Measurements from ENCODE around the gene PRICKLE2.

Gene PRICKLE2

DNA sequence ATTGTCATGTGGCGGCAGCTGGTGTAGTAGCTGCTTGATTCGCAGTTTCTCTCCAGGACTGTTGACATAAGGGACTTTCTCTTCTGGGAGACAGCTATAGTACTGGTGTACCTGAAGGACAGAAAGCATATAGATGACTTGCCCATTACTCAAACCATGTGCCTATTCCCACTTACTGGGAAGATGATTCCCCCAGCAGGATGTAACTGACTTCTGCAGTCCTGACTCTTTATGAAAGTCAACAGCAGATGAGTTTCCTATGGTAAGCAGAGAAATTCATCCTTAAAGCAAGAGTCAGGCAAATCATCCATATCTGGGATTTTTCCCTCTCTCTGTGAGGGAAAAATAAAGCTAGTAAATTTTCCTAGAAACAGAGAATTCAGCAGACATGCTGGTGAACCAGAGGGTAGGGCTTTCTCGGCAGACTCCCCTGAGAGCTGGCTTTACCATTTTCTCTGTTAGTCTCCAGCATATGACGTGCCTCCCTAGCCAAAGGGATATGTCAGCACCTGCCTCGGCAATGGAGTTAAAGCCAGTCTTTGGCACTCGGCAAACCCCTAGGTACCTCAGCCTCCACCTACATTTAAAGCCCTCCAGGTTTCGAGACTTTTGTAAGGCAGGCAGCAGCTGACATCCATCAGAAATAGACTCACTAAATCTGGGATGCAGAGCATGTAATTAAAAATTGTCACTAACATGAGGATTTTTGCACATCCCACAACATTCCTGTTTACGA is 62.1 kb downstream of the PRICKLE2 start:
- no peak for DNase-seq (ENCODE audit: low read depth in 1 of 2, low spot score in 1 of 2)

DNA sequence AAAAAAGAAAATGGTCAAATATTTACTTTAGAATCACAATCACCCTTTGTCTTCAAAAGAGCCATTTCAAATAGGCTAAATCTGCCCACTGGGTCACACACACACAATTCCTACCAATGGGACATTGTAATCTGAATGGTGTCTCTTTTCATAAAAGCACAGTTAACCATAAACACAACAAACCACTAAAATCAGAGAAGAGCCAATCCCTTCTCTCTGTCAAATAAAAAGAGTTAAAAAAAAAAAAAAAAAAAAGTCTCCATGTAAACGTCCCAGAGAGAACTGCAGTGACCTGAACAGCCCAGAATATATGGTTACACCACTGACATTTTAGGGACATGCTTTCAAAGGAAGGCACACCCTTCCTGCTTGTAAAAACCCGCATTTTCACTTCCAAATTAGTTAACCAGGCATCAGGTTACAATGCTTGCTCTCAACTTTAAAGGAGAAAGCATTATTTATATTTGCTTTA is 63.7 kb downstream of the PRICKLE2 start:
- DNase-seq (ENCODE audit: low read depth in 1 of 2, low spot score in 1 of 2), result no peak

DNA sequence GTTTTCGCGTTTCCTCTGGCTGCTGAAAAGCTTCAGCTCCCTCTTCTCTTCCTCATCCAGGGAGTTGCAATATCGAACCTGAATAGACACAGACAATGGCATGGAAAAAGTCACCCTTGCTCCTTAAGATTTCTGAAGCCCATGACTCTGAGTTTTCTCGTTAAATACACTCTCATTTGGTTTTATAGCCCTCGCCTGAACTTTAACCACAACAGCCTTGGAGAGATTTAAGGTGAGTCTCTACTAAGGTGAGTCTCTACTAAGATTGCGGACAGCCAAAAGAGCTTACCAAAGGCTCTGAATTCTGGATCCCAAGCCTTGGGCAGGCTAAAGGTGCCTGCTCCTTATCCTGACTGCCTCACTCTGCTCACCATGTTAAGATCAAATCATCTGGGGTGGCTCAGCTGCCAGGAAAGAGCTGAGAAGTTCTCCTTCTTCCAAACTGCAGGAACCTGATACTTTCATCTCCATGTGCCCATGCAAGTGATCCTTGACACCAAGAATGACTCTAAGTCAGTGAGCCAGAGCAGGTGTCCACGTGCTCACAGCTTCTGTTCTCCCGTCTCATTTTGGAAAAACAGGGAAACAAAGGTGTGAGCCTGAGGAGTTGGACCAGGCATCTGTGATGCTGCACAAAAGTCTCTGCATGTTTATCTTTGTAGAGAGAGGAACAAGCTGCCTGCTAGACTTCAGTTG is 65.1 kb downstream of the PRICKLE2 start:
- DNase-seq (ENCODE audit: low read depth in 1 of 2, low spot score in 1 of 2), result no peak

DNA sequence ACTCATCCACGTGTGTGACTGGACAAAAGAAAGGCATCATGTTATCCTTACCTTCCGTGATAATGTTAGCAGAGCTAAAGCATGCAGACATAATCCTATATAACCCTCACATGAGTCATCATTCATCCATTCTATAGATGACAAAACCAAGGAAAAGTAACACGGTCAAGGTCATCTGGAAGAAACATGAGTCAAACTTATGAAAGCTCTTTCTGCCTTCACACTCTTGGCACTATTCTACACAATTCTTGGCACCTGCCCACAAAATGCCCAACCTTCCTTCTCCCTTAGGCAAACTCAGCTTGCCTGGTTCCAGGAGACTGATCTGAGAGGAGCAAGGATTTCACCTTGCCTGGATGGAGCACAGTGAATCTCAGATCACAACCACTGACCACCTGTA is 66.9 kb downstream of the PRICKLE2 start:
- no peak for DNase-seq (ENCODE audit: low read depth in 1 of 2, low spot score in 1 of 2)

DNA sequence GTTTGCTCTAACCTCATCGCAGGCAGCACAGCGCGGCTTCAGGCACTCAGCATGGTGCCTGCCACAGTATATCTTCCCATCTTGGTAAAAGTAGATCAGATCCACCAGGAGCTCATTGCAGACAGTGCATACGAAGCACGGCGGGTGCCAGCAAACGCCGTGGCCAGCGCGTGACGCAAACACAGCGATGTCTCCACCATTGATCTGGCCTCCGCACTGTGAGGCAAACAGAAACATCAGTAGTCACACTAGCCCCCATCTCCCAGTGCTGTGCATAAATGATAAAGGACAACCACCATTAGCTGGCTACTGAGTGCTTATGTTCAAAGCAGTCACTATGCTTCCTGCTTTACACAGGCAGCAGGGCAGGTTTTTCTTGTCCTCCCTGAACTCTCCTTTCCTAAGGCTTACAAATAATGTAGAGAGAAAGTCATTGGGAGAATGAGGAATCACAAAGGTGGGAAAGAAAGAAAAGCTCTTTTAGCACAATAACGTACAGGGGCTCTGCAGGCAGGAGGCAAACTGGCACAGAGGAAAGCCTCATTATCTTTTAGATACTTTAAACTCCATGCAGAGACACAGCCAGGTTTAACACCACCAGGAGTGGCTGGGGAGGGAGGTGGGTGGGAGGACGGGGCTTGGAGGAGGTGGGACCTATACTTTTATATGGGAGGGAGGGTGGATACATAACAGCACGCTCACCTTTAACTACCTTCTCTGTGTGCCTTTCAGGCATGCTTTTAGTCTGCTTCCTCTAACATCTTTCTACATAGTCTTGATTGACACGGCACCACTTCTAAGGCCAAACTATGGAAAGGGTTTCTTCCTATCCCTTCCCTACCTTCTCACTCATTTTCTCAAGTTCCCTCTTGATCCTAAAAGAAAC is 67.9 kb downstream of the PRICKLE2 start:
- no peak for DNase-seq (ENCODE audit: low read depth in 1 of 2, low spot score in 1 of 2)

DNA sequence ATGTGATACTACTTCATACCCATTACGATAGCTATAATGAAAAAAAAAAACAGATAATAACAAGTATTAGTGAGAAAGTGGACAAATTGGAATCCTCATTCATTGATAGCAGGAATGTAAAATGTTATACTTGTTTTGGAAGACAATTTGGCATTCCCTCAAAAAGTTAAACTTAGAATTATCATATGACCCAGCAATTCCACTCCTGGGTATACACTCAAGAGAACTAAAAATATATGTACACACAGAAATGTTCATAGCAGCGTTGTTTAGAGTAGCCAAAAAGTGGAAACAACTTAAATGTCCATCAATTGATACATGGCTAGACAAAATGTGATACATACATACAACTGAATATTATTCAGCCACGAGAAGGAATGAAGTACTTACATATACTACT is 69.9 kb downstream of the PRICKLE2 start:
- DNase-seq (ENCODE audit: low read depth in 1 of 2, low spot score in 1 of 2), result no peak

DNA sequence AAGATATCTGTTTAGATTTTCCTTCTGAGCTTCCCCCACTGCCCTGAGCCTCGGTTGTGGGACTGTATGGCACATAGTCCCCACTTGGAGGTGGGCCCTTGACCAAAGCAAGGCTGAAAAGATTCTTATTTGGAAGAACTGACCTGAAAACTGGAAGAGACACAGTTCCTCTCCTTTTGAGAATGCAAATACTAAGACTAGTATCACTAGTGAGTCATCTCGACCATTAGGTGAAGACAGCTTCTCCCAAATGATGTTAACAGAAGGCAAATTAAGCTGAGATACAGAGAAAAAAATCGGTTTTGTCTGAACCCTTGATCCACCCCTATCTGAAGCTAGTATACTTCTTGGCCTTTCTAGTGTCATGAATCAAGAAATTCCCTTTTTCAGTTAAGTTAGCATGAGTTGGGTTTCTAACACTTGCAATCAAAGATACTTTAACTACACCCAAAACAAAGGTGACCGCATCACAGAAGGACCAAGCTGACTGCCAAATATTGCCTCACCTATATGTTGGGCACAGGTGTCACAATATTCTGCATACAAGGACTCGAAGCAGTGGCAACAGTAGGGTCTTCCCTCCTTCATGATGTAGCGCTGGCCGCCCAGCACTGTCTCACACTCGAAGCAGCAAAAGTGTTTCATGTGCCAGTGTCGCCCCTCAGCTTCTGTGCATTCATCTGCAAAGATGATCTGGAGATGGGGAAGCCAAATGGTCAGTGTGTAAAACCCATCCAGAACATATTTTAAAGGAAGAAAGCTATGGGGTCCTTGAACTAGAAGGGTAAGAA is 72.4 kb downstream of the PRICKLE2 start:
- no peak for DNase-seq (ENCODE audit: low read depth in 1 of 2, low spot score in 1 of 2)

DNA sequence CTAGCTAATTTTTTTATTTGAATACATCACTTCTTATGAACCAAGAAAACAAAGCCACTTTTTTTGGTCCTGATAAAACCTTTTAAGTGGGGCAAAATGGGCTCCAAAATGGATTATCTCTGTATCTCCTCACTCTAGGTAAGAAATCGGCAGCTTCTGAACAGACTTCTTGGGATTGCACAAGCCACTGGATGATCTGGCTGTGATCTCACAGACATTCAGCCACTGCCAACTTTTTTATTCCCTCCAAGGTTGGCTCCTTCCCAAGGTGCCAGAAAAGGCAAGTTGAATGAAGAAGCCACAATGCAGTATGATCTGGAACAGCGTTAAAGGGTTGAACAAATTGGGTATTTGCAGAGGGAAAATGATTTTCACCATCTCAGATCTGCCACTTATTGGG is 73.2 kb downstream of the PRICKLE2 start:
- no peak for DNase-seq (ENCODE audit: low read depth in 1 of 2, low spot score in 1 of 2)

DNA sequence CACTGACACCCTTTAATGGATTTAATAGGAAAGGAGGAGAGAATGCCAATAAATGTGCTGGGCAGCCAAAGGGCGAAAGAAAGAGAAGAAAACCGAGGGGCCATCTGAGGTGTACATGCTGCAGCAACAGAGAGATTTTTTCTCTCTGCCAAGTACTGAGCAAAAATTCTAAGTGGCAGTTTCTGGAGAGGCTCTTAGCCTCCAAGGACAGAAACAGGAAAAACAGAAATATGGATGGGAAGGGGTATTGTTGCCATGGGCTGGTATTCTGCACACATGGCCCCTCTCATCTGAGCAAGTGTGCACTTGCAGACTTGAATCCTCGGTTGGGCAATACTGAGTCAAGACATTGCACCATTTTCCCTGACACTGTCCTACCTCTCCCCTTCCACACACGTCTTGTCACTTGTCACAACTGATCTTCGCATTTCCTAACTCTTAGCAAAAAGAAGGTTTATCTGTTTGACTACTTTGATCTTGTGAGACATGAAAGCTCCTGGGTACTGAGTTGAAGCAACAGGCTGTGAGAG is 73.9 kb downstream of the PRICKLE2 start:
- DNase-seq (ENCODE audit: low read depth in 1 of 2, low spot score in 1 of 2), result no peak

DNA sequence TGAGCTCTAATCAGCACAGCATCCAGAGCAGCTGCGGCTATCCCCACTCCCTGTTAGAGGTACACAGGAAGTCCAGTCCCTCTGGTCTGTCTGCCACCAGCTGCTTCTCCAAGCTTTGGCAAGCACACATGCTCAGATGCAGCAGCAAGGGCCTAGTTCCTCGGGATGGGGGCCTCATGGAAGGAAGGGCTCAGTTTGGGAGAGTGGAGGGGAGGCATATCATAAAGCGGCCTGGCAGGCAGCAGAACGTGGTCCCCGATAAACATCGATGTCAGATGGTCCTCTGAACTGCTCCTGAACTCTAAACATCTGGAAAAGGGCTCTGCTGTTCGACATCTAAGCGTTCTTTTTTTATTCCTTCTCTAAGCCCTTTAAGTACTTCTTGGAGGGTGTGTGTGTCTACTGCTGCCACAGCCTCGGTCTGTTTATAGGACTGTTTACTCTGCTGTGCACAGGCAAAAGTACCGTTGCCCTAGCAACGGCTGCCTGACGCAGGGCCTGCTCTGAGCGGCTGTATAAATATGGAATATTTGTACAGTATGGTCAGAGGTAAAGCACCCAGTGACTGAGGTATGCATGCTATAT is 74.6 kb downstream of the PRICKLE2 start:
- DNase-seq (ENCODE audit: low read depth in 1 of 2, low spot score in 1 of 2), result no peak

DNA sequence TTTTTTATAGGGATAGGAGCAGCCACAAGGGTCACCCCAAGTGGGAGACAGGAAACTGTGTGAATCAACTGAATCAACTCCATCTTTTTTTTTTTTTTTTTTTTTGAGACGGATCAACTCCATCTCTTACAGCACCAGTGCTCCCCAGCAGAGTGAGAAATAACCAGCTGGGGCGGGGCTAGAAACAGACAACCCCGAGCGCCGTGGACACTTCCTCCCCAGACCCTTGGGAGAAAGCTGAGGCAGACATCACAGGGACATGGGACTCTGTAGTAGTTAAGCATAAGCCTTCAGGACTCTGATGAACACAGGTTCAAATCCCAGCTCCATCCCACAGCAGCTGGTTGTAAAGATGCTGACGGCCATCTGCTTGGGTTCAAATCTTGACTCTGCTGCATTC is 75.4 kb downstream of the PRICKLE2 start:
- no peak for DNase-seq (ENCODE audit: low read depth in 1 of 2, low spot score in 1 of 2)

DNA sequence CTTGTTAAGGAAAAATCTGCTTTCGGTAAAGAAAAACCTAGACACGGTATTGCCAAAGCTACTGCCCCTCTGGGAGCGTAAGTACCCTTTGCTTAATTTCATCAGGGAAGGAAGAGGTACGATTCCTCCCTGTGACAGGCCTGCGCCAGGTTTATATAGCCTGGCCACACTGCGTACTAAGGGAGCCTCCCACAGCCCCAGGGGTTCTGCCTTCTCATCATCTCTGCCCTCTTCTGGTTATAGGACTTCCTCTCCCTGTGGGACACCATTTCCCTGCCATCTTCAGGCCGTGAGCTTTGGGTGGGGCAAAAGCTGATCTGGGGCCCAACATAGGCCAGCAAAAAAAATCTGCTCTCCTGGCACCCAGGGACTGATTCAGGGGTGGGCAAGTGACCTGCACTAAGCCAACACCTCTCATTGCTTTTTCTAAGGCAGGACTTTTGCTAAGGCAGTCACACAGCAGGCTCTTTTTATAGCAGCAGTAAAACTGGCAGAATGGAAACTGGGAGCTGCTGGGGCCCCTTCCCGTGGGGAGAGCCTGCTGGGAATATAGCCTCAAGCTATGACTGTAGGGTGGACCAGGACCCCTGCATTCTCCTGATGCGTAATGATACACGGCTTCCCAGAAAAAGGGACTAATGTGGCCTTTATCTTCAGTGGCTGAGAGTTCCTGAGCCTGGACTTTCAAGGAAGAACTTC is 76.2 kb downstream of the PRICKLE2 start:
- DNase-seq (ENCODE audit: low read depth in 1 of 2, low spot score in 1 of 2), result no peak

DNA sequence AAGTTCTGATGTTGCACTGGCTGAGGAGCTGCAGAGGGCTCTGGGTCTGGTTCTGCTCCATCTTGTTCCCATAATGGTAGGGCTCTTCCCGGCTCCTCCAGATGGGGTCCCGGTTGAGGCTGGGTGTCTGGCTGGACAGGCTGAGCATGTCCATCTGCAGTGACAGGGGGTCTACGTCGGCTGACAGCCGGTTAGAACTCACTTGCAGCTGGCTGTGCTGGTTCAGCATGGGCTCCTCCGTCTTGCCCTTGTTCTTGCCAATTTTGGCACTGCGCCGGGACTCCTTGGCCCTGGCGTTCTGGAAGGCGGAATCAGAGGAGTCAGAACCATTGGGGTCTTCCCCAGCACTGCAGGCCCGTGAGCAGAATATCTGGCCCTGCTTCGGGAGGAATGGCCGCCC is 78.1 kb downstream of the PRICKLE2 start:
- no peak for DNase-seq (ENCODE audit: low read depth in 1 of 2, low spot score in 1 of 2)

DNA sequence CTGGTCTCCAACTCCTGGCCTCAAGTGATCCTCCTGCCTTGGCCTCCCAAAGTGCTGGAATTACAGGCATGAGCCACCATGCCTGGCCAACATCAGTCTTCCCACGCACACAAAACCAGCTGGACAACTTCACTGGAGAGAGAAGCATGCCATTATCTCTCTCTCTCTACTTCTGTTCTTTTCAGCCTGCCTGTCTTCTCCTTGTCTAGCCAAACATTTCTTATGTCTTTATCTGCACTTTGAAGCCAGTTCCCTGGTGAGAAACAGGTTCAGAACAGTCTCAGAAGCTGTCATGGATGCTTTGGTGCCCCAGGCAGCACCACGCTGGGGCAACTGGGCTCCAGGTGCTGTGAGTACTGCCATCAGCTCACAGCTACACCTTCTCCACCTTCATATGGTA is 79.8 kb downstream of the PRICKLE2 start:
- DNase-seq (ENCODE audit: low read depth in 1 of 2, low spot score in 1 of 2), result no peak

DNA sequence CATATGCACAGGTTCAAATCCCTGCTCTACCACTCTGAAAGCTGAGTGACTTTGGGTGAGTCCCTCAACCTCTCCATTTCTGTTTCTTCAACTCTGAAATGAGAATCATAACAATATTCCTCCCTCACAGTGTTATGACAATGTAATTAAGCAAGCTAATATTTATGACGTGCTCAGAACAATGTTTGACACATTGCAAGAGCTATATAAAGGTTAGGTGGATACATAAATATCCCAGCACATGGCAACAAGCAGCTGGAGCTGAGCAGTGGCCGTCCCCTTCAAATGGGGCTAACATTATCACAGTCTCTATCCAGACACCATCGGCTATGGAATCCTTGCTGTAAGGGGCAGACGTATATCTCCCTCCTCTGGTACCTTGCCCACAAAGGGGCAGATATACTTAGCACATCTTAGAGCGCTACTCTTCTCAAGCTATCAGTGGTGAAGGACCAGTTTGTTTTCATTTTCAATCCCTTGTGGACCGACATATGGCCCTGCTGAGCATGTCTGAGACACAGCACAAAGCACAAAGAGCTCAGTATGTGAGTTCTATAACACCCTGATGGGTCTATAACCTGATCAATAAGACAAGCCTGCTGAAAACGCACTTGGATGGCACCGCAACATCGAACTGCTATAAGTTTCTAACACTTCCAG is 80.9 kb downstream of the PRICKLE2 start:
- DNase-seq (ENCODE audit: low read depth in 1 of 2, low spot score in 1 of 2), result no peak

DNA sequence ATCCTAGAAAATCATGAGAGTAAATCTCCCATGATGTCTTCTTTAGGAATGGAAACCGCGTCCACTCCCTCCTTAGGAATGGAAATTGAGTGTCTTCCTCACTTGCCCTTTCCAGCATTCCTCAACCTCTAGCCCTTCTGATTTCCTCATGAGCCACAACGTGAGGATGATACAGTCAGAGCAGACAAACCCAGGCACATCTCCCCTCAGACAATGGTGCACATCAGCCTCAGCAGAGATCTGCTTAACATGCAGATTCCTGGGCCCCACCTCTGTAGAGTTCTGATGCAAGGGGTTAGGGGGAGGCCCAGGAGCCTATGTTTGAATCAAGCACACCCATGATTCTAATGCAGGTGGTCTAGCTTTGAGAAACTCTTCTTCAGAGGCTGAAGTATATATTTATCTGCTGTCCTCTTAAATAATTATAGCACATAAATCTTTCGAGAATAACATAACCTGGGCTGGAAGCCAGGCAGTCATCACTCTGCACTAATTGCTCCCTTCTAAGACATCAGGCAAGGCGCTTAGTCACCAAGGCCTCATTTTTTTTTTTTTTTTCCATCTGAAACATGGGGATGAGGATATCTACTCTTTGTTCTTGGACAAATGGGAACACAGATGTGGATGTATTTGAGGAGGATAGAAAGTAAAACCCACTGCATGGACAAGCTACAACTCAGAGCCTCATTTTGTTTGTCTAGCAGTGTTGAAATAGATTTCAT is 81.7 kb downstream of the PRICKLE2 start:
- DNase-seq (ENCODE audit: low read depth in 1 of 2, low spot score in 1 of 2), result no peak

DNA sequence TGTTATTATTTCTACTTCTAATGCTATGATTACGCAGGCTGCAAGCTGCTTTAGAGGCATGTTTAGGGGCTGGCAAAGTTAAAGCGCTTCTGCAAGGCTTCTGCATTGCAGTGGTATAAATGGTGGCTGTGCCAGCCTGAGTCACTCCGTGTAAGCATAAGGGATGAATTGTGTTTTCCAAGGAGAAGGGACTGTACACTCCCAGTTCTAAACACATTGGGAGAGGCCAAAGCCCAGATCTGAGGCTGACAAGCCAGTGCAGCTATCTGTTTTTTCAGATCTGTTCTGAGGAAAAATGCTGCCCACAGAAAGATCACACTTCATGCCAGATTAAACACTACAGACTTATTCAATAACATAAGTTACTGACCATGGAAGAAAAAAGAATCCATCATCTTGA is 83.8 kb downstream of the PRICKLE2 start:
- no peak for DNase-seq (ENCODE audit: low read depth in 1 of 2, low spot score in 1 of 2)

DNA sequence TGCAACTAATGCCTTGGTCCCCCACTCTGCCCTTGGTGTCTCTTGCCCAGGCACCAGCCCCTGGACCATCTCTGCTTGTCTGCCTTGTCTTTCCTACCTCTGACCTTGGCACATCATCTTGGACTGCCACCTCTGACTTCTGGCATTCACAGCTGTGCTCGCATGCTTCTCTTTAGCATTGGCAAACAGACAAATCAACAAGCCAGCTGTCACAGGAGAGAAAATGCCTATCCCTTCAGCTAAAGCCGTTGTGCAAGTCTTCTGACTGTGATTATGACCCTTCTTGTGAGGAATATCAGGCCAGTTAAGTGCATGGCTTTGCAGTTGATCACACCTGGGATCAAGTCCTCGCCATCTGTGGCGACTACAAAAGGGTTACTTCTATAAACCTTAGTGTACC is 84.6 kb downstream of the PRICKLE2 start:
- DNase-seq (ENCODE audit: low read depth in 1 of 2, low spot score in 1 of 2), result no peak
